ENCODE results near the gene ZNF639.

ZNF639 gene

DNA sequence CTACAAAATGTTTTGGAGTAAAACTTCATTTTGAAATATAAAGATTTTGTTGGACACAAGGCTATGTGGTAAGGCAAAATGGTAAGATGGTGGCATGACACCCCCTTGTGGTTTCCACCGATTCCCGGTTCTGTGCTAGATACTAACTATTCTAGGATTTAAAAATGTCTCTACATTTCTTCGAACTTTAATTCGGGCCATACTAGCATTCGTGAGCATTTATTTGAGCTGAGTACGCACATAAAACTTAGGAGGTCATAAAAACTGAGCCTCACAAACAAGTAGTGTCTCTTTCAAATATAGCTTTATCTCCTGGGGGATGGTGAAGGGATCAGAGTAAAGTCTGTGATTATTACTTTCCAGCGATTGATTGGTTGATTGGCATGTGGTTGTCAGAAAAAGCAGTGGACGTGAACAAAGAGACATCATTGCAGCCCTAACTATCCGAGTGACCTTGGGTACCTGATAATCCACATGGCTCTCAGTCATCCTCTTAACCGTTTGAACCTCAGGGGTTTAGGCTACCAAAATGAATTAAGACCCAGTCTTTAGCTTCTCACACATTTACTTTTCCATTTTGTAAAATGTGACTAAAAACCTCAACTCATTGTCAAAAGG is 1.1 kb upstream of the ZNF639 start:
- no peak for DNase-seq

DNA sequence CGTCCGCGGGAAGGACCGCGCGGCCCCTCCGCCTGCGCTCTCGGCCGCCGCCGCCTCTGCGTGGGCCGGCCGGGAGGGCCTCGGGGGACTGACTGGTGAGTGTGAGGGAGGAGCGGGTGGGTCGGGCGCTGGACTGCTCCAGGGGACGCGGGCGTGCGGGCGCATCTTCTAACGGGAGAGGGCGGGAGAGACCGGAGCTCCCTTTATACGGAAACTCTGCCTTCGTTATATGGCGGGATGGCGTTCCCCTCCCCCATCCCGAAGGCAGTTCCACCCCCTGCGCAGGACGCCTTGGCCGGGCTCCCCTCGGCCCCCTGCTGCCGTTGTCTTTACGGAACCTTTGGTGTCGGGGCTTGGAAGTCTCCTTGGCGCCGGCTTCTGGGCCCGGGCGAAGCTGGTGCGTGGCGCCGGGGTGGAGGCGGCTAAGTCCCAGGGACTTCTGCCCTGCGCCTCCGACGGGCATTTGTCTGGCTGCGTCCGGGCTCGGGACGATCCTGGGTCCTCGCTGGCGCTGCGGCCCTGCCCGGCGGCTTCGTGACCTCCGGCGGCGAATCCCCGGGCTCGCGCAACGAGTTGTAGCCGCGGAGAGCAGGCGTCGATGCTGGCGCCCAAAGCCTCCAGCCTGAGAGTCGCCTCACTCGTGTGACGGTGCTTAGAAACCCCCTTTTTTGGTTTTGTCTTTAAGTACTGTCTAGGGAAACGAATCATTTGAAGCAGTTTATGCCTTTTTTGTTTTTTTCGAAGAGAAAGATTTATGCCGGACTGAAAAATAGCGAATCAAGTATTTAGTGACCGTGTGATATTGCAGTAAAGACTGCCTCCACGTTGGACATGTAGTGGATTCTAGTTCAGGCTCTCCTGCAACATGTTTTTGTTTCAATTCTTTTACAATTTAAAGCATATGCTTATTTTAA is 623 bp downstream of the ZNF639 start:
- no peak for DNase-seq

DNA sequence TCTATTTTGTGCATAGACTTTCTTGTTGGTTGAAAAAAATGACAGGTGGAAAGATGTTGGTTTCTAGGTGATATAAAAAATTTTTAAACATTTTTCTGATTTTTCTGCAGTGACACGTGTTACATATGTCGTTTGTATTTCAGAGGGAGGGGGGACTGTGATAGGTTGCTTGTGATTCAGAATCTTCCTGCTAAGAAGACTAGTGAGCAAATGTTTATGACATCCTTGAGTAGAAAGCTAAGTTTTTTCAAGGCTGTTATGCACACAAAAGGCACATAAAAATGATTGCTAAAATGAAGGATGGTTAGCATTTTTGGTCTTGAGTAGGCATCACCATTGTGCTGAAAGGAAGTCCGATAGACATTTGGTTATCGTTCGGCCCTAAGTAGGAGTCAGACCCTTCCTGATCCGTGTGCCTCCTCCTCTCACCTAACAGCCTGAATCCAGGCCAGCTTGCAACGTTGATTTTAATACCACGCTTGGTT is 1.5 kb downstream of the ZNF639 start:
- no peak for DNase-seq

DNA sequence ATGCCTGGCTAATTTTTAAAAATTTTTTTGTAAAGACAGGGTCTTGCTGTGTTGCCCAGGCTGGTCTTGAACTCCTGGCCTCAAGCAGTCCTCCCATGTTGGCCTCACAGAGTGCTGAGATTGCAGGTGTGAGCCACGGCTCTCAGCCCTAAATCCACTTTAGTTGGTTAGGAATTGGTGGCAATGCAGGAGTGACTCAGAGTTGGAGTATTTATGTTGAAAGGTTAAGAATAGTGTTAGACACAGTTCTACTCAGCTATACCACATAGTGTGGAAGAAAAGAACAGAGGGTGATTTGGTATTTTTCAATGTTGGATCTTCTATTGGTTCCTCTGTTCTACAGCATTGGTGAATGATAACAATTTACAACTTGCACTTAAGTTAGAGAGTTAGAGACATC is 7.6 kb downstream of the ZNF639 start:
- DNase-seq = no peak

DNA sequence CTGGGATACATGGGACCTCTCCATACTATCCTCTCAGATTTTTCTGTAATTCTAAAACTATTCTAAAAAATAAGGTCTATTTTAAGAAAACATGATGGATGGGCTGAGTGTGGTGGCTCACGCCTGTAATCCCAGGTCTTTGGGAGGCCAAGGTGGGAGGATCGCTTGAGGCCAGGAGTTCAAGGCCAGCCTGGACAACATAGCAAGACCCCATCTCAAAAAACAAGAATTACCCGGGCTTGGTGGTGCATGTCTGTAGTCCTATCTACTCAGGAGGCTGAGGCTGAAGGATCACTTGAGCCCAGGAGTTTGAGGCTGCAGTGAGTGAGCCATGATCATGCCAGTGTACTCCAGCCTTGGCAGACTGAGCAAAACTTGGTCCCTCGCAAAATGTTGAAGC is 9.4 kb downstream of the ZNF639 start:
- DNase-seq = no peak

DNA sequence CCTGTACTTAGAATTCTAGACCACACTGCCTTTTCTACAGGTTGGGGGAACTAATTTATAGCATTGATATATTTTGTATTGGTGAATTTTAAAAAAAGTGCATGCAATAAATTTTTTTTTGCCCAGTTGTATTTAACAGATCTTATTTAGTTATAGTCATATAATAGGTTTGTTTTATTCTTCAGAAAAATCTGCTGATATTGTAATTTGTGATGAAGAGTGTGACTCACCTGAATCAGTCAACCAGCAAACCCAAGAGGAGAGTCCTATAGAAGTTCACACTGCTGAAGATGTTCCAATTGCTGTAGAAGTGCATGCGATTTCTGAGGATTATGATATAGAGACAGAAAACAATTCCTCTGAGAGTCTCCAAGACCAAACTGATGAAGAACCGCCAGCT is 10.3 kb downstream of the ZNF639 start:
- no peak for DNase-seq

DNA sequence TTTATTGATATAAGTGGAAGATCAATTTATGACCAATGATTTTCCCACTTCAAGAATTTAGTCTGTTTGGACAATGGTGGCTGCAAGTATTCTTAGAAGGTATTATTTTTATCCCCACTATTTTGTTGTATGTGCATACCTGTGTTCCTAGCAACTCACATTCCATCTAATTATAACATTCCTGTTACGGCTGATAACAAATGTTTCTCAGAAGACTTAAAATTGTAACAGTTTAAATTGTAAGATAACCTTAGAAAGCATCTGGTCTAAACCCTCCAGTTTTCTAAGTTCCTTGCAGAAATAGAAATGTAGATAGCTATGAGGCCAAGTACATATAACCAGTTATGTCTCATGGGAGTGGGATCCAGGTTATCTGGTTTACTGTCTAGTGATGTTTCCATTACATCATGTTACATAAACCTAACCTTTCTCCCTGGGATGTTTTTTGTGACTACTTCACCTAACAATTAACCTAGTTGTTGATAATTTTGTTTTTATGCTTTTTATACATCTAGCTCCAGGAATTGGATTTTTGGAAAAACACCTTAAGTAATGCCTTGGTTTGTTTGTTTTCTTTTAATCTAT is 13.6 kb downstream of the ZNF639 start:
- DNase-seq = no peak

DNA sequence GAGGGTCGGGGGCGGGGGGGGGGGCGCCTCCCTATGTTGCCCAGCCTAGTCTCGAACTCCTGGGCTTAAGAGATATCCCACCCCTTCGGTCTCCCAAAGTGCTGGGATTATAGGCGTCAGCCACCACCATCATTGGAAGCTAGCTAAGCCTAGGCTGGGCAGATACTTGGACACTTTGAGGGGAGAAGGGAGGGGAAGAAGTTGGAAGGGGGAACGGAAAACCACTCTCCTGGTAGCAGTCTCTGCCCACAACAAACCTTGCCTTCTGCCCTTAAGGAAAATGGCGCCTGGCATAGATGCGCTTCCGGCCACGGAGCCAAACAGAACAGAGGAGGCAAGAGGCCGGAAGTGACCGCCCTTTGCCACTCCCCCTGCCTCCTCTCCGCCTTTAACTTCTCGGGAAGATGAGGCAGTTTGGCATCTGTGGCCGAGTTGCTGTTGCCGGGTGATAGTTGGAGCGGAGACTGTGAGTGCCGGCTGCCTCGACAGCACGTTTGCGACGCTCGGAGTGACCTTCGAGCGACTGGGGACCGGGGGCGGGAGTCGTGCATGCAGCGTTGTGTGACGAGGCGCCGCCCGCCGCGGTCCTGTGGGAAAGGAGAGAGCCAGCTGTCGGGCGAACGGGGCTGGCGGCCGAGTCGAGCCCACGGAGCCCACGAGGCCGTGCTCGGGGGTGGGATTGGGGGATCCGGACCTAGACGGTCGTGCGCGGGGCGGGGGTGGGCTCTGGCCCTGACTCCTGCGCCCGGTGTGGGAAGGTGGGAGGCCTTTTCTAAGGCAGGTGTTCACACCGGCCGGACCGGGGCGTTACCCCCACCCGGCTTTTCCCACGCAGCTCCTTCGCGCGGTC is 24.7 kb downstream of the ZNF639 start, which contains the start of gene MFN1:
Gene MFN1 (plus strand): TSS at position 365 of the 850 bp plus-strand sequence. CDS start 1,143 bp downstream, outside the sequence.
- peak; percentile 93 for DNase-seq

DNA sequence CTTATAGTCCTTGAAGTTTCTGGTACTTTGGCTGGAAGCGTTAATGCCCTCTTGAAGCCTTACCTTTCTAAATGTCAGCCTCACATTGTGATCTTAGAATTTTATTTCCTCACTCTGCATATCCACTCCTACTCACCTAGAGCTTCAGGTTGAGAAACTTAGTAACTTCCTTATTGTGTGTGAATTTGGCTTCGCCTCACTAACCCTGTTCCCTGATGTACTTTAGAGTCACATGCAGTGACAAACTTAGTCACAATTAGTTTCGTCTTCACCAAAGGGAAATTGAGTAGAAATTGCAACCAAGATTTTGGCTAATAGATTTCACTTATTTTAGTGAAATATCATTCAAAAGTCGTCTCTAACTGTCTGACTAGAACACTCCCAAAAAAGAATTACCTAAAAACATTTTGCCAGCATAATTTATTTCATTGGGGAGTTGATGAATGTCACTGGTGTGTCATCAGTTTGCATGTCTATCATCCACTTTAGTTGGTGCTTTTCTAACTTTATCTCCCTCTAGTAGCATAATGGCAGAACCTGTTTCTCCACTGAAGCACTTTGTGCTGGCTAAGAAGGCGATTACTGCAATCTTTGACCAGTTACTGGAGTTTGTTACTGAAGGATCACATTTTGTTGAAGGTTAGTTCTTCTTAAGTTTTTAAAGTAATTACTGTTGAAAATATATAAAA is 25.6 kb downstream of the ZNF639 start:
- DNase-seq = no peak

DNA sequence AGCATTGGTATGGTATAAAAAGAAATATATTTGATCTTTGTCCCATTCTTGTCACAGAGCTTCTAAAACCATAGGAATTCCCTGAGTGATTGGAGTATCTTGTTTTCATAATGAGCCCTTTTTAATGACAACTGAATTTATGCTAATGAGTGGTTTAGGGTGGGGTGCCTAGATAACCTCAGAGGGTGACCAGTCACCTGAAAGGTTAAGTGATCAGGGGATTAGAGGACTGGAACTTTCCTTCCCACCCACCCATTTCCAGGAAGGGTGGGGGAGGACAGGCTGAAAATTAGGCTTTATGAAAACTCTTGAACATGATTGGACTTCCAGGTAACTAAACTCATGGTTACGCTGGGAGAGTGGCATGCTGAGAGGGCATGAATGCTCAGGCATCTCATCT is 33.2 kb downstream of the ZNF639 start:
- DNase-seq = no peak

DNA sequence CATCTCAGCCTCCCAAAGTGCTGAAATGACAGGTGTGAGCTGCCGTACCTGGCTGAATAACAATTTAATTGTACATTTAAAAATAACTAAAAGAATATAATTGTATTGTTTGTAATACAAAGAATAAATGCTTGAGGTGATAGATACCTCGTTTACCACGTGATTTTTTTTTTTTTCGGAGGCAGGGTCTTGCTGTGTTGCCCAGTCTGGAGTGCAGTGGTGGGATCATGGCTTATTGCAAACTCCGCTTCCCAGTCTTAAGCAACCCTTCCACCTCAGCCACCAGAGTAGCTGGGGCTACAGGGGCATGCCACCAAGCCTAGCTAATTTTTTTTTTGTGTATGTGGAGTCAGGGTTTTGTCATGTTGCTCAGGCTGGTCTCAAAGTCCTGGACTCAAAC is 40.5 kb downstream of the ZNF639 start:
- DNase-seq = no peak

DNA sequence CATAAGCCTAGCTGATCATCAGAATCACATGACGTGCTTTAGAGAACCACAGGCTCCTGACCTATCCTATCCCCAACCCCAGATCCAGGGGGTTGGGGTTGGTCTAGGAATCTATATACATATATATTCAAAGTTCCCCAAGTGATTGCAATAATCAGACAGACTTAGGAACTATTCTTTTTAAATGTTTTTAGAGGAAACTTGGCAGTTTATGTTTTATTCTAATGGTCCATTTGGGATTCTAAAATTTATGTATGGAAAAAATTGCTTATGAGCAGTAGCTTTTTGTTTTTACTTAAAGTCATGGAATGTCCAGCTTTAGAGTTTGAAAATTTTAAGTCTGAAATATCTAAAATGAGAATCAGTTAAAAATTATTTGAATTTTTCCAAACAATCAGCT is 46.8 kb downstream of the ZNF639 start:
- no peak for DNase-seq

DNA sequence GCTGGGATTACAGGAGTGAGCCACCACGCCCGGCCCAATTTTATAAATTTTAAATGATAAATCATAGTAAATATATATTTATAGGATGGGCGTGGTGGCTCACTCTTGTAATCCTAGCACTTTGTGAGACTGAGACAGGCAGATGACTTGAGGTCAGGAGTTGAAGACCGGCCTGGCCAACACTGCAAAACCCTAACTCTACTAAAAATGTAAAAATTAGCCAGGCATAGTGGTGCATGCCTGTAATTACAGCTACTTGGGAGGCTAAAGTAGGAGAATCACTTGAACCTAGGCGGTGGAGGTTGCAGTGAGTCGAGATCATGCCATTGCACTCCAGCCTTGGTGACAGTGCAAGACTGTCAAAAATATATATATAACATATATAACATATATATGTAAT is 51.1 kb downstream of the ZNF639 start:
- no peak for DNase-seq

DNA sequence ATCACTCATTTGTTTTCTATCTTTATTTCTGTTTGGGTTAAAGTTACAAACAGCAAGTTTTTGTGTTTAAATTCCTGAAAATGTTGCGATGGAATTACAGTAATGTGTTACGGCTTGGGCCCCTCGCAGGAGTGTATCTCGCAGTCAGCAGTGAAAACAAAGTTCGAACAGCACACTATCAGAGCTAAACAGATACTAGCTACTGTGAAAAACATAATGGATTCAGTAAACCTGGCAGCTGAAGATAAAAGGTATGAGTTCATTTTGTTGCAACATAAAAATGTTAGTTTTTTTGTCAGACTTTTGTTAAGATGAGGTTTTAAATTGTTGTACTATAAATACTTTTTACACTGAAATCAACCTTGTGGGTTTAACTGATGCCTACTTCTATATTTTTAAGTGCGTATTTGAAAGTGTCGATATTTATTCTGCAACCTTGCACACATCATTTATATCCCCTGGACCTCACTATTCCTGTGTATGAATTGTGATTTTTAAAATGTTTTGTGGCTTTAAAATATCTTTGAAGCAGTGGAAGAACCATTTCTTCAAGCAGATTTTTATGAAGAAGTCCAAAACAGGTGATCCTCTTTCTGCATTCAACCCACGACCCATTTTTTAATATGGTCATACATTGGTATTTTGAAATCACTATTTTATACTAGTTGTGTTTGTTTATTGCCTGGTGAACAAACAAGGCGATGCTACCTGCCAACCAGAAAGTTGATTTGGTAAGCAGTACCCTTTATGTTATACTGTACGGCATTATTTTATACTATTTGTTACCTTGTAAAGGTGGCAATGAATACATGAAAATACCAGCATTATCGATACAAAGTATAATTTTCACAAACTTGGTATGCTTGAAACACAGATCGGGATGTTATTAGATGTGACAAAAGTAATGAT is 52.5 kb downstream of the ZNF639 start:
- DNase-seq = no peak

DNA sequence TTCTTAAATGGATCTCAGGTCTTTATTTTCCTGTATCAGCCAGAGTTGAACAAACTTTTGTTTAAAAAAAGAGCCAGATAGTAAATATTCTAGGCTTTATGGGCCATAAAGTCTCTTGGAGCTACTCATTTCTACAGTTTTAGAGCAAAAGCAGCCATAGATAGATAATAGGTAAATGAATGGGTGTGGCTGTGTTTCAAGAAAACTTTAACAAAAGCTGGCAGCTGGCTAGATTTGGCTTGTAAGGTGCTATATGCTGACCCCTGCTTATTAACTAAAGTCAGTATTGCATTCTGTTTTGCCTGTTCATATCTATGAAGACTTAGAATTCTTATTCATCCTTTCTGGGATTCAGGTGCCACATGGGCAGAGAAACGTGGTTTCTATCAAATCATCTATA is 53.6 kb downstream of the ZNF639 start:
- no peak for DNase-seq
